Muscle of leg (tissue), 11 donors: ENCODE data around the gene MIEN1. TPM values are rescaled to one million over a fixed set of nuclear protein-coding genes. Genes with fewer than 3 reads are reported as not detected.
"Not testable (repeated sequence)": the region's sequence is repeated elsewhere in the genome, so short reads cannot be mapped to it uniquely, and the experiment has no call there.

Experiments used
- DNase-seq: peaks from one replicate; pipeline ENCODE4 v3.0.0; 2013
- H3K27ac ChIP-seq: one replicate; pipeline ENCODE4 v1.5.1; 2013; ENCODE audit warnings: mild to moderate bottlenecking, low read length, control low read depth
- H3K27me3 ChIP-seq: one replicate; pipeline ENCODE4 v1.6.1; 2013; ENCODE audit warnings: low read length; ENCODE audit not compliant: control insufficient read depth, insufficient read depth
- H3K36me3 ChIP-seq: one replicate; pipeline ENCODE4 v1.6.1; 2013; ENCODE audit warnings: low read length; ENCODE audit not compliant: control insufficient read depth, insufficient read depth
- H3K4me1 ChIP-seq: one replicate; pipeline ENCODE4 v1.6.1; 2013; ENCODE audit warnings: low read length; ENCODE audit not compliant: control insufficient read depth, insufficient read depth
- H3K4me3 ChIP-seq: one replicate; pipeline ENCODE4 v1.5.1; 2013; ENCODE audit warnings: low read length, control low read depth
- H3K9me3 ChIP-seq: replicated peaks from 2 replicates; pipeline ENCODE4 v1.6.1; 2013; ENCODE audit warnings: low read depth, low read length; ENCODE audit not compliant: control insufficient read depth
- WGBS: methylation state at CpG from one replicate; pipeline ENCODE4 v1.1.5; 2013; ENCODE audit warnings: missing lambda C conversion rate; ENCODE audit not compliant: insufficient coverage; 5-methylcytosine and 5-hydroxymethylcytosine counted together
- polyA plus RNA-seq, 8 donors: library from polyadenylated mRNA; unstranded; fragments of 120-200 nt; gene quantifications; one replicate each; pipeline versions ENCODE4 v1.2.1 to v1.2.3, GENCODE V29; 2013; ENCODE audit warnings: inconsistent platforms in 1 of 8, low replicate concordance in 1 of 8; ENCODE audit not compliant: insufficient read length in 8 of 8, insufficient read depth in 1 of 8
- total RNA-seq: library from RNA; stranded (reverse); fragments of 120-200 nt; gene quantifications from one replicate; pipeline ENCODE4 v1.2.4, GENCODE V29; 2013

Gene MIEN1
- total and polyA plus RNA-seq, 9 donors = 17.5 to 23.5 (median 20.2) TPM

DNA sequence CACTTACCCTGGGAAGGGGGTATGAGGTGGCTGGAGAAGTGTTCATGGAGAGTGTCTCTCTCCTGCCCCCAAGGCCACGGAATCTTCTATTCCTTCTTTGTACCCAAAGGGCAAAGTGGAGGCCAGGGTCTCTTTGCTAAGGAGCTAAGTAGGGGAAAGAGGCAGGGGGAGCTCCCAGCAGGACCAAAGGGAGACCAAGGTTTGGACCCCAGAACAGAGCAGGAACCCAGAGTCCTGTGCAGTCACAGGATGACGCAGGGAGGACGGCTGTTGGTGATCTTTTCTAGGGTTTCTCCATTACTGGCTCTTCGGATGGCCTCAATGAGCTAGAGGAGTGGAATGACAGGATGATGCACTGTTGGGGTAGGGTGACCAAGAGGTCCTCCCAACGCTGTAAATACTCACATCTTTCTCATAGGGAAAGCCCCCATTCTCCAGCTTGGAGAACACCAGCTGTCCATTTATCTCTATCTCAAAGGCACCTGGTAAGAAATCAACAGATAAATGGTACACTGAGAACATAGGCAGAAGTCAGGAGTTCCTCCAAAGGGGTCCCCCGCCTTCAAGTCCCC, 966 bp downstream of the MIEN1 start:
- Histone ChIP-seq H3K9me3 (no peaks in the 10 kb centered on the region), H3K4me3 (no peak overlapping the region), H3K4me1 (peaks cover 11% of the 10 kb centered on the region), H3K36me3 (peaks cover 44% of the 10 kb centered on the region), H3K27ac (peak overlapping the region; percentile 59), H3K27me3 (no peaks in the 10 kb centered on the region)
- 75% methylated on average over 1 of the region's 6 CpGs for WGBS
- no peak for DNase-seq

DNA sequence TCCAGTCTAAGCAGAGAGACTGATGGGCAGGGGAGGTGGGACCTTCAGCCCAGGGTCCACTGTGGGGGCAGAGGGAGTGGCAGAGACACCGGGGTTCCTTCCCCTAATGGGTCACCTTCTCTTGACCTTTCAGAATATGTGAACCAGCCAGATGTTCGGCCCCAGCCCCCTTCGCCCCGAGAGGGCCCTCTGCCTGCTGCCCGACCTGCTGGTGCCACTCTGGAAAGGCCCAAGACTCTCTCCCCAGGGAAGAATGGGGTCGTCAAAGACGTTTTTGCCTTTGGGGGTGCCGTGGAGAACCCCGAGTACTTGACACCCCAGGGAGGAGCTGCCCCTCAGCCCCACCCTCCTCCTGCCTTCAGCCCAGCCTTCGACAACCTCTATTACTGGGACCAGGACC, 2.8 kb downstream of the MIEN1 start:
- Histone ChIP-seq H3K4me3 (no peak overlapping the region), H3K4me1 (peaks cover 11% of the 10 kb centered on the region), H3K9me3 (no peaks in the 10 kb centered on the region), H3K27me3 (no peaks in the 10 kb centered on the region), H3K36me3 (peaks cover 57% of the 10 kb centered on the region), H3K27ac (no peak overlapping the region)
- WGBS = 73% methylated on average over 8 of the region's 10 CpGs
- DNase-seq = no peak

- H3K36me3 ChIP-seq = peaks cover 64% of the 10 kb centered on the region
- 94% methylated on average over 8 of the region's 9 CpGs for WGBS
Observed at GRCh38 chr17:39726617-39727016, 3.7 kb downstream of the MIEN1 start.

GRCh38 chr17:39725923-39726322, 4.4 kb downstream of the MIEN1 start:
- H3K27me3 ChIP-seq = not testable (repeated sequence)
- no CpG with 5 or more reads among the region's 1 CpG for WGBS

More at GRCh38 chr17:39726617-39727016, 3.7 kb downstream of the MIEN1 start:
- DNase-seq = no peak
- H3K9me3 ChIP-seq = no peaks in the 10 kb centered on the region
- H3K4me1 ChIP-seq = peaks cover 11% of the 10 kb centered on the region
- H3K27me3 ChIP-seq = no peaks in the 10 kb centered on the region
- H3K27ac ChIP-seq = no peak overlapping the region
- no peak overlapping the region for H3K4me3 ChIP-seq

DNA sequence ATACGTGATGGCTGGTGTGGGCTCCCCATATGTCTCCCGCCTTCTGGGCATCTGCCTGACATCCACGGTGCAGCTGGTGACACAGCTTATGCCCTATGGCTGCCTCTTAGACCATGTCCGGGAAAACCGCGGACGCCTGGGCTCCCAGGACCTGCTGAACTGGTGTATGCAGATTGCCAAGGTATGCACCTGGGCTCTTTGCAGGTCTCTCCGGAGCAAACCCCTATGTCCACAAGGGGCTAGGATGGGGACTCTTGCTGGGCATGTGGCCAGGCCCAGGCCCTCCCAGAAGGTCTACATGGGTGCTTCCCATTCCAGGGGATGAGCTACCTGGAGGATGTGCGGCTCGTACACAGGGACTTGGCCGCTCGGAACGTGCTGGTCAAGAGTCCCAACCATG, 5.6 kb downstream of the MIEN1 start:
- Histone ChIP-seq H3K36me3 (peaks cover 76% of the 10 kb centered on the region), H3K9me3 (no peaks in the 10 kb centered on the region), H3K27me3 (no peaks in the 10 kb centered on the region), H3K4me1 (peaks cover 7% of the 10 kb centered on the region), H3K27ac (no peak overlapping the region), H3K4me3 (no peak overlapping the region)
- 97% methylated on average over 13 of the region's 13 CpGs for WGBS
- DNase-seq = no peak

More at GRCh38 chr17:39725923-39726322, 4.4 kb downstream of the MIEN1 start:
- H3K9me3 ChIP-seq, H3K27ac ChIP-seq, DNase-seq, H3K4me3 ChIP-seq: not testable (repeated sequence)
- Histone ChIP-seq H3K4me1 (peaks cover 11% of the 10 kb centered on the region), H3K36me3 (peaks cover 65% of the 10 kb centered on the region)

DNA sequence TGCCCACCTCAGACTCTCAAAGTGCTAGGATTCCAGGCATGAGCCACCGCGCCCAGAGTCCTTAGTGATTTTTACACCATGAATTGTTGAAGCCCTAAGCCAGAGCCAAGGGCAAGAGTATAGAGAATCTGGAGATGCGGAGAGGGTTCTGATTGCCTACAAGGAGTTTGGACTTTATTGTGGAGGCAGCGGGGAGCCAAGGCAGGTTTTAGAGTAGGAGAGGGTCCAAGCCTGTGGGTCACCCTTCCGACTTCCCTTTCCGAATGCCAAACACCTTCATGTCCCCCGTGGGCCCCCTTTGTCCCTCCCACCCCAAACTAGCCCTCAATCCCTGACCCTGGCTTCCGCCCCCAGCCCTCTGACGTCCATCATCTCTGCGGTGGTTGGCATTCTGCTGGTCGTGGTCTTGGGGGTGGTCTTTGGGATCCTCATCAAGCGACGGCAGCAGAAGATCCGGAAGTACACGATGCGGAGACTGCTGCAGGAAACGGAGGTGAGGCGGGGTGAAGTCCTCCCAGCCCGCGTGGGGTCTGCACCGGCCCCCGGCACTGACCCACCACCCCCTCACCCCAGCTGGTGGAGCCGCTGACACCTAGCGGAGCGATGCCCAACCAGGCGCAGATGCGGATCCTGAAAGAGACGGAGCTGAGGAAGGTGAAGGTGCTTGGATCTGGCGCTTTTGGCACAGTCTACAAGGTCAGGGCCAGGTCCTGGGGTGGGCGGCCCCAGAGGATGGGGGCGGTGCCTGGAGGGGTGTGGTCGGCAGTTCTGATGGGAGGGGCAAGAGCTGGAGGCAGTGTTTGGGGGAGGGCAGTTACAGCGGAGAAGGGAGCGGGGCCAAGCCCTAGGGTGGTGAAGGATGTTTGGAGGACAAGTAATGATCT, 7.1 kb downstream of the MIEN1 start:
- H3K36me3 ChIP-seq = peaks cover 78% of the 10 kb centered on the region
- WGBS = 81% methylated on average over 21 of the region's 34 CpGs
- H3K27me3 ChIP-seq = no peaks in the 10 kb centered on the region
- H3K4me1 ChIP-seq = no peaks in the 10 kb centered on the region
- H3K9me3 ChIP-seq = no peaks in the 10 kb centered on the region
- no peak overlapping the region for H3K27ac ChIP-seq
- no peak overlapping the region for H3K4me3 ChIP-seq
- no peak for DNase-seq

- Histone ChIP-seq H3K4me3 (no peak overlapping the region), H3K4me1 (no peaks in the 10 kb centered on the region), H3K27ac (no peak overlapping the region), H3K36me3 (peaks cover 70% of the 10 kb centered on the region), H3K9me3 (no peaks in the 10 kb centered on the region), H3K27me3 (no peaks in the 10 kb centered on the region)
- no peak for DNase-seq
- WGBS = no CpG with 5 or more reads among the region's 6 CpGs
Observed at GRCh38 chr17:39722104-39722503, 8.2 kb downstream of the MIEN1 start.

DNA sequence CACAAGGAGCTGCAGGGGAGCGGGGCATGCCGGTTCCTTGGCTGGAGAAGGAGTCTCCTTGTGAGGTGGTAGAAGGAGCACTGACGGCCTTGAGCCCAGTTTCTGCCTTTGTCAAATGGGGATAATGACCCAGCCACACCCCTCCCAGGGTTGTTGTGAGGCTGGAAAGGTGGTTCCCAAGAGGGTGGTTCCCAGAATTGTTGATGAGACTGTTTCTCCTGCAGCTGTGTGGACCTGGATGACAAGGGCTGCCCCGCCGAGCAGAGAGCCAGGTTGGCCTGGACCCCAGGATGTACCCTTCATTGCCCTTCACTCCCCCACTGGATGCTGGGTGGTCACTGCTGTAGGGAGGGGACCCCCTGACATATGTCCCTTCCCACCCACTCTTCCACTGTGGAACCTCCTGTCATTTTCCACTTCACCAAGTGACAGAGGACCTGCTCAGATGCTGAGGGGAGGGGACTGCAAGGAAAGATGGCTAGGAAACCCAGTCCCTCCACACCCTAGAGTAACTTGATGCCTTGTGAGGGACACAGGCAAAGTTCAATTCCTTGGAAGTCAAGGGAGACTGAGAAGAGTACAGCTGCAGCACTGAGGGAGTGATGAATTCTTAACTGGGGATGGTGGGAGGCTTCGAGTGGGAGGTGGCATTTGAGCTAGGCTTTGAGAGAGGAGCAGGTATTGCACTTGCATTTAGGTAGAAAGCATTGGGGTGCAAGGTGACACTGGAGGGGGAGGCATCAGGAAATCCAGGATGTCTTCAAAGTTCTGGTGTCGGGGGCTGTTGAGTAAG, 10.6 kb downstream of the MIEN1 start:
- peaks cover 5% of the 10 kb centered on the region for H3K4me1 ChIP-seq
- H3K4me3 ChIP-seq = no peak overlapping the region
- H3K27me3 ChIP-seq = no peaks in the 10 kb centered on the region
- no peak for DNase-seq
- 95% methylated on average over 2 of the region's 7 CpGs for WGBS
- H3K27ac ChIP-seq = no peak overlapping the region
- H3K36me3 ChIP-seq = peaks cover 72% of the 10 kb centered on the region
- H3K9me3 ChIP-seq = no peaks in the 10 kb centered on the region

- Histone ChIP-seq H3K27me3 (no peaks in the 10 kb centered on the region), H3K27ac (no peak overlapping the region), H3K36me3 (peaks cover 68% of the 10 kb centered on the region), H3K4me1 (peaks cover 5% of the 10 kb centered on the region), H3K4me3 (no peak overlapping the region), H3K9me3 (no peaks in the 10 kb centered on the region)
- no peak for DNase-seq
- WGBS = 100% methylated on average over 1 of the region's 6 CpGs
Observed at GRCh38 chr17:39717660-39718059, 12.7 kb downstream of the MIEN1 start.
